Activated CD8-positive, alpha-beta memory T cell treated with anti-CD3 and anti-CD28 coated beads for 4 hours (primary cell): ENCODE data around the gene CDH23.
A peak's percentile ranks its signal among the peaks of the same experiment; 100 is the strongest.

Experiments
- DNase-seq, 2 donors: peaks; one replicate each; pipeline ENCODE4 v3.0.0-alpha.2; 2020; ENCODE audit warnings: low read depth in 2 of 2

The CDH23 gene

DNA sequence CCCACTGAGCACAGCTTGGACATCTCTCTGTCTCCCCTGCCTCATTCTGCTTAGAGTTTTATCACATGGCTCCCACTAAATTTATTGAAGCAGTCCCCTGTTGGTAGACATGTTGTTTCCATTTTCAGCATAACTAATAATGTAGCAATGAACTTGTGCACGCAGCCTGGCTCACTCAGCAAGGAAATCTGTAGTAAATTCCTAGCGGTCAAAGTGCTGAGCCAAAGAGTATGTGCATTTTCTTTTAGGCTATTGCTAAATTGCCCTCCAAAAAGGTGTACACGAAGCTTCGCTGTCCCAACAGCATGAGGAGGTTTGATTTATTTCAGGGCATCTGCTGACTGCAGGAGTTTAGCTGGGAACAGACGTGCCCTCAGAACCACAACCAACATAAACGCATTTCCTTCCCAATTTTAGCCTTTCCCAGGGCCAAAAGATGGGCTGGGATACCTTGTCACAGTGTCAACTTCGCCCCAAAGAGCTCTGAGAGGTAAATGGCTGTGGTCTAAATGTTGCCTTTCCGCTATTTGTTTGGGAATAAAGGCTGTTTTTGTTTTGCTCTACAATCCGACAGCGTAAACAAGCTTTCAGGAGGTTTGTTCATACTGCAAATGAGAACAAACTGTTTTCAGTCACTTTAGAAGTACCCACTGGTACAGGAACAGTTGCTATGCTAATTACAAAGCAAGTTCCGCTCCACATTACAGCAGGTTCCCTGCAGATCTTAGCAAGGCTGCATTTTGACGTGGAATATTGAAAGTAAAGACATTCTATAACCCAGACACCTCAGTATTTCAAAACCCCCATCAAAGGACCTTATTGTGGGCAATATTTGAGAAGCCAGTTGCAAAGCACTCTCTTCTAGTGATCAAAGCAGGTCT is 359.8 kb downstream of the CDH23 start:
- DNase-seq = no peak

DNA sequence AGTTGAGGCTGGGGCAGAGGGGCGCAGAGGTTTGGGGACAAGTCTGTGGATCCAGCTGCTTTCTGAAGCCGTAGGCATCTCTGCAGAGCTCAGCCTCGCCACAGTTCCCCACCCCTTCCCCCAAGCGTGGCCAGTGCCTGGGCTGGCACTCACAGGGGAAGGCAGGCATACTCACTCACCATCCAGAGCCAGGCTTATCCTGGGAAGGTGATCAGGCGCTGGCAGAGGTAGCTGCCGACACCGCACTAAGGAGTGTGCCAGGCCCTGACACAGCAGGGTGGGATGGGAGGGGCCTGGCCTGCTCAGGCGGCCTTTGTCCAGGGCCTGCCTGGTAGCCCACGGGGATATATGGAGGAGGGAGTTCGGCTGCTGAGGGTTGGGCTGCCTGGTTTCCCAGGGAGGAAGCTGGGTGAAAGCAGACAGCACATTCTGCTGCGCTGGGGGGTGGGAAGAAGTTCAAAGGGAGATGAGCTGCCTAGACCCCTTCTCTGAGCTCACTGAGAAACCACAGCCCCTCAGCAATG is 360.7 kb downstream of the CDH23 start:
- DNase-seq = no peak

DNA sequence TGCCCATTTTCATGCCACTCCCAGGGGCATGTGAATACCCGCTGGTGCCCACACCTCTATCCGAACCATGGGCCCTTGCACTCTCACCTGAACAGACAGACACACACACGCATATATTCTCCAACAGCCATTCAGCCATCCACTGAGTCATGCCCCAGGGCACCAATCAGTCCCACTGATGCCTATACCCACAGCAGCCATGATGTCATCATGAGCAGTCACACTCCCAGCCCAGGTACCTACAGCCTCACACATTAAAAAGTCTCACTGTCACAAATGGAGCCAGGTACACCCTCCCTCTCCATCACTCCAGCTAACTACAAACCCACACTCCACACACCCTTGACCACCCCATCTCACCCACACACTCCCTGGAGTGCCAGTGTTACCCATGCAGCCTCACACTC is 364.4 kb downstream of the CDH23 start:
- DNase-seq = peak in 1 of 2 donors; percentile 62

DNA sequence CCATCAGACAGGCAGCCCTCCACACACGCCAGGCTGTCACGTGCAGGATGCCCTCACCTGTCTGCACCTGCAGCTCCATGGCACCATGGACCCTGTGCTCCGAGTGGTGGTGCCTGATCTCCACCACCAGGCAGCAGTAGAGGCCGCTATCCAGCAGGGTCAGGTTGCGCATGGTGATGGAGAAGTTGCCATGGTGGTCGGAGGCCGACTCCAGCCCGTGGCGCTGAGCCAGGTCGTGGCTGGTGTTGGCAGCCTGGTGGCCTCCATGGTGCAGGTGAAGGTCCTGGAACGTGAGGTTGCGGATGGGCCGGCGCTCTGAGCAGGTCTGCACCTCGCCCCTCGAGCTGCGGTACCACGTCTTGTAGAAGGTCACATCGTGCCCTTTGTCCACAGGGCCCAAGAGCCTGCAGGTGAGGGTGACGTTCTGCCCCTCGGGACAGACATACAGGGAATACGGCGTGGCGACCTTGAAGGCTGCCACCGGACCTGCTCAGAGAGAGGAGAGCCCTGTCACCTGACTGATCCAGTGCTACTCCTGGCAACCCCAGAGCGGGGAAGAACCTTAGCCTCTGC is 364.9 kb downstream of the CDH23 start:
- DNase-seq = no peak

DNA sequence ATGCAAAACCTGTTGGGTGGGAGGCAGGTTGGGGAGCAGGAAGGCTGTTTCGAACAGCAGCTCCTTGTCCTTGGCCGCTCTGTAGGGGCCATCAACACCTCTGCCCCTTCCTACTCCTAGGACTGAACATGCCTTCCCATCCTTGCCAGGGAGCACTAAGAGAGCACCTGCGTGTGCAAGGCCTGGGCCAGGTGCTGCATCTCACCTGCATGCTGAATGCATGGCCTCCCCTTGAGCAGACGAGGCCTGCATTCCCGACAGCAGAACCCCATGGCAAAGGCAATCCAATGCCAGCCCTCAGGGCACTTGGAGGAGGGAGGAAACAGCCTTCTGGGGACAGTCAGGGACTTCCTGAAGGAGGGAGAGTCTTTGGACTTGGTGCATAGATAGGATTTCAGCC is 365.6 kb downstream of the CDH23 start:
- no peak for DNase-seq

DNA sequence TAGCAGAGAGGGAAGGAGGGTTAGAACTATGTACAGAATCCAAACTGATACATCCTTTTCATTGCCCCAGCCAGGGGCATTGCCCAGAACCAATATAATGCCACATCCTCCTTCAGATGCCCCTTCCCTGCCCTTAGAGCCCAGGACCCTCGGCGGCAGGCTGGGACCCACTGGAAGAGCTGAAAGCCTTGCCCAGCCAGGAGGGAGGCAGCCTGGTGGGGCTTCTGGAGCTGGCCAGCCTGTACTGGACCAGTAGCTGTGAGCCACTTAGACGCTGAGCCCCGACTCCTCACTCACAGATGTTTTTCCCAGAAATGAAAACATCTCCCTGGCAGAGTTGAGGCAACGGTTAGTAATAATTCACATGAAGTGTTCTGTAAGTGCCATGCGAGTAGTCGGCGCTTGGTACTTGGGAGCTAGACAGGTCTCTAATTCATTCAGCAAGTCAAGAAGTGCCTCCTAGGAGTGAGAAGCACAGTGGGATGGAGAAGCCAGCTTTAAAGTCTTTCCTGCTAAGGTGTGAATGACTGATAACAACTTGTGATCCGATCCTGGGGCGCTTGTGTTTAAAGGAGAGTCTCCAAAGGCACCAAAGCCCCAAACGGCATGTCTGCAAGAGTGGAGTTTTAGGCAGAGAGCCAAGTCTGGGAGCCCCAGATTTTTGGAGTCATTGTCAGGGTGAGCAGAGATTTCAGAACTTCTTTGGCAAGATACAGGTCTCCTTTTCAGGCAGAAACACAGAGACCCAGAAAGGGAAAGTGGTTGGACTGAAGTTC is 366.8 kb downstream of the CDH23 start:
- DNase-seq = no peak

DNA sequence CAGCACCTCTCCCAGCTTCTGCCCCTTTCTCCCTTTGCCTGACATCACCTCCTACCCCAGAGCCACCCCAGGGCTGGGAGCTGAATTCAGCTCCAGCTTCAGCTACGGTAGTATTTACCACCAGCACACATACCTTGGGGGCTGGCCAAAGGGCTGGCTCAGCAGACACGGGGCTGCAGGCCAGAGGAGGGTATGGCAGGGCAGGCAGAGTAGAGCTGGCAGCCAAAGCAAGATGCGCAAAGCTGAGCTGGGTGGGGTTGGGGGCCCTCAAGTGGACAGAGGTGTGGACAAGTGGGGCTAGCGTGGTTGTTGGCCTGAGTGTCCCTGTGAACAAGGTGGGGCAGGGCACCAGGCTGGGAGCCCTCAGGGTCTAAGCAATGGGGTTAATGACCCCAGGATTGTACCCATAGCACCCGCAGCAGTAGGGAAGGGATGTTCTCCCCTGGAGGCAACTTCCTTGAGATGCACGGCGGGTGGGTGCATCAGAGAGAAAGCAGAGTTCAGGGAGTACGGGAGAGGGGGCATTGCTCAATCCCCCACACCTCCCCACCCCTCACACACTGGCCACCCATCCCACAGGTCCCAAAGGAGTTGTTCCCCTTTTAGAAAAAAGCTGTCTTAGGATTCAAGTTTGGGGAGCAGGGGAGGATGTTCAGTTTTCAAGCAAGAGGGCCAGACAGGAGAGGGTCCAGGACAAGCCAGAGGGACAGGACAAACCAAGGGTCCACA is 368.6 kb downstream of the CDH23 start:
- no peak for DNase-seq

DNA sequence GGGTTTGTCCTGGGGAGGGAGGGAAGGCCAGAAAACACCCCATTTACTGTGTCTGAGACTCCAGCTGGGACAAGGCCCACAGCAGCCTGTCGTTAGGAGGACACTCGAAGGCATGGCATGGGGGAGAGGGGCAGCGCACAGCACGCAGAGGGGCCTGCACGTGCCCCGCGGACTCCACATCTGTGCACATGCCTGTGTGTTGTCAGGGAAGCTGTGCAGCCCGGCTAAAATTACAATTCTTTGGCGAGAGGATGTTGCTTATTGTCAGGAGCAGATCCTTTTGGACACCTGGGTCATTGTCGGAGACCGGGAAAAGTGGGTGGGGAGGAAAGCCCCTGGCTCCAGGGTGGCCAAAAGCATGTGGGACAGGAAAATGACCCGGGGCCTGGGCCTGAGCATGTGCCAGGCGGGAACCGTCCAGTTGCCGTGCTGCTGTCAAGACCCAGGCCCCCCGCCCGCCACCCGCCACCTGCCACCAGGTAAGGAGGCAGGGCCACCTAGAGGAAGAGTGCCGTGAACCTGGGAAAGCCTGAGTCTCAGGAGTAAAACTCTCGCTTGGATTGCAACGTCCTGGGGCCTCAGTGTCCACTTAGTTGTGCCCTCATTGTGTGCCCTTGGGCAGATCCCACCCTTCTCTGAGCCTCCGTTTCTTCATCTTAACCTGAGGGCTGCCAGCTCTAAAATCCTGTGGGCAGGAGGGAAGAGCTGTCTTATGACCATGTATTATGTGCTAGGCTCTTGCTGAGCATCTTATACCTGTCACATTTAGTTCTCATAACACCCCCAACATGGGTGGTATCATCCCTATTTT is 369.4 kb downstream of the CDH23 start:
- DNase-seq = no peak

DNA sequence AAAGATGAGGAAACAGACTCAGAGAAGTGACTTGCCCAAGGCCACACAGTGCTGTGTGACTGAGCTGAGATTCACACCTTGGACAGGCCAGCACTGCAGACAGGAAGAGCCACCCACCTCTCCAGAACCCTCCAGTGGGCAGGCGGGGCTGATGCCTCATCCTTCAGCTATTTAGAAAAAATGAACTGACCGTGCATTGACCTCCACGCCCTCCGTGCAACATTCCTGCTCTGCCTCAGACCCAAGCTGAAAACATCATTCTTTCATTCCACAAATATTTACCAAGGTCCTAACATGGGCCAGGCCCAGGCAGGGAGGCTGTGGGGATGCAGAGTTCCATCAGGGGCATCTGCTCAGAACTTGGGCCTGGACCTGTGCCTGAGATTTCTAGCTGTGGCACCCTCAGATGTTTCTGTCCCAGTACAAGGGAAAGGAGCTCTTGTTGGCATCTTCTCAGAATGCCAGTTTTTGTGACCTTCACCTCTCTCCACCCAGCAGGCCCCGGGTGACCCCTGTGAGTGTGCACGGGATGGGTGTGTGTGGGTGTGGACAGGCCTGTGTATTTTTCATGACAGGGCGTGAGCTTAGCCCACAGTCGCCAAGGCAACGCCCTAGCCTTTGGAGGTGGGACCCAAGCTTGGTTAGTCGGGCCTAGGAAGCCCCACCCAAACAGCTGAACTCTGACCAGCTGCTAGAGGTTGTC is 370.1 kb downstream of the CDH23 start:
- no peak for DNase-seq

DNA sequence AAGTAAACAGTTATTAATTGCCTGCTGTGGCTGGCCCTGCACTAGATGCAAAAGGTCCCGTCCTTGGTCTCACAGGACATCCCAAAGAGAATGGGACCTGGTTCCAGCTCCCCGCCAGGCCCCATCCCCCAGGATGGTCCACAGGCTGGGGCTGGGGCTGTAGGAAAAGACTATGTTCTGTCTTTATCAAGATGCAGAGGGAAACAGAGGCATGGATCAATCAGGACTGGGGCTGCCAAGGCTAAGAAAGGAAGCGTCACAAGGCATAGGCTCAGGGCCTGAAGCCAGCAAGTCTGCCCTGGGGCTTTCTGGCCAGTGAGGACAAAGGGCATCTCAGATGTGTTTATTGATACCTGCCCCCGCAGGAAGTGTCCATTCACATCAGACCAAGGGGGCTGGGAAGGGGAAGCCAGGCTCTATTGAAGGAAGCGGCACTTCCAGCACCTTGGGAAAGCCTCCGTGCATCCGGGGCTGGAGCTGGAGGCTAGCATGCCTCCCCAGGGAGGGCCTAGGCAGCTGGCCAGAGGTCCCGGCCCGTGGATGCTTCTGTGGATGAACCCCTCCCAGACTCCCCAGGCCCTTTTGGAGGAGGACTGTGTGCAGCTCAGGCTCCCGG is 370.8 kb downstream of the CDH23 start:
- DNase-seq = no peak

DNA sequence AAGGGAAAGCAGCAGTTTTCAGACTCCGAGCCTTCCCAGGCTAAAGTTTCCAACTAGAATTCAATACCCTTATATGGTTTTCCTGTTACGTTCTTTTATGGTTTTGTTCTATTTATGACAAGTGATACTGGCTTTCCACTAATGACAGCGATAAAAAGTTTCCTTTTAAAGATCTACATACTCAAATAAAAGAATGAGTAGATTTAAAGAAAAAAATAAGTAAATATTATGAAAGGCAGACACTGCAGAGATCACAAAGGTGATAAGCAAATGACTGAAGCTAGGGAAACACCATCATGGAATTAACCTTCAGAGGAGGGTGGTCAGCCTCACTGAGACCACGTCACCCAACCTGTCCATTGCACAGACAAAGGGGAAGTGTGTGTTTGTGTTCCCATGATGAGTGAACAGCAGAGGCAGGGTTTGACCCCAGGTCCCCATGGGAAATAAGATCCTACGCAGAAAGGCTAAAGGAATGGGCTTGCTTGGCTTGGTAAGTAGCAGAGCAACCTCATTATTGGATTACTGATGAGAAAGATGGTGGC is 372.6 kb downstream of the CDH23 start:
- no peak for DNase-seq

DNA sequence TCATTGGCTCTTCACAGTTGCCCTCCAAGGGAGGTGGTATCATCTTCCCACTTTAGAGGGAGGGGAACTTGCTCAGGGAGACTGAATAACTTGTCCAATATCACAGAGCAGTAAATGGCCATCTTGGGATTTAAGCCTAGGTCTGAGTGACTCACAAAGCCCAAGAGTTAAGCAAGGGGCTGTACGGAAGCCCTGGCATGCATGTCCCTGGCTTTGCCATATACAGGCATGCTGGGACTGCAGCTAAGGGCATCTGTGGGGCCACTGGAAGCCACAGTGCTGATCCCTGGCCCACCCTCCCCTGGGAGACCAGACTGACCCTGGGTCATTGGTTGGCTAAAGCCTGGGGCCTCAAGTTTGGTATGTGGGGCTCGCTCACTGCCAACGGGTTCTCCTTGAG is 373.5 kb downstream of the CDH23 start:
- no peak for DNase-seq

DNA sequence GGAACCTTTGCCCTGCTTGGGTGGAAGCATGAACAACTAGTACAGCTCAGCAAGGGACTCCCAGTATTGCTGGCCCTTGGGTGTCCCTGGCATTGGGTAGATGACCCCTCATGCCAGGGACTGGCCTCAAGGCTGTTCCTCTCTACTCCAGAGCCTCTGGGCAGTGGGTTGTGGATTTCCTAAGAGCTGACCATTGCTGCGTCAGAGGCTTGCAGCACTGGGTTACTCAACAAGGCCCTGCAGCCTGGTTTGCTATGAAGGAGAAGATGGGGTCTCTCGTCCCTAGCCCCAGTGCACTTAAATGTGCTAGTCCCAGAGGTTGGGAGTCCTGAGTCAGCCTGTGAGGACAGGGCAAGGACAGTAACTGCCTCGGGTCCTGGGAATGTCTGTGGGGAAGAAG is 374.1 kb downstream of the CDH23 start:
- DNase-seq = no peak

DNA sequence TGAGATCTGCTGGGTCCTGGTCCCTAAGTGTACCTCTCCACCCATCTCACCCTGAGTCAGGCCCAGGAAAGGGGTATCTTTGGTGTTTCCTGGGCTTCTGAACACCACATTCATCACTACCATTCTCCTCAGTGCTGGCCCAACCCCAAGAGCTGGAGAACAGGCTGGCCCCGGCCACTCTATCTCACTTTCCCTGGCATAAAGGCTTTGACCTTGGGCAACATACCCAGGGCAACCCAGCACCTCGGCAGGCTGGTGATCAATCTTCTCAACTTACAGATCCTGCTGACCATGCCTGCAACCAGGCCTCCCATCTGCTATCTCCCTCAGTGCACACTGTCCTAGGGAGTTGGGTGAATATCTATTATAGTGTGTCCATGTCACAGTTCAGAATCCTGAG is 374.5 kb downstream of the CDH23 start:
- DNase-seq = no peak

DNA sequence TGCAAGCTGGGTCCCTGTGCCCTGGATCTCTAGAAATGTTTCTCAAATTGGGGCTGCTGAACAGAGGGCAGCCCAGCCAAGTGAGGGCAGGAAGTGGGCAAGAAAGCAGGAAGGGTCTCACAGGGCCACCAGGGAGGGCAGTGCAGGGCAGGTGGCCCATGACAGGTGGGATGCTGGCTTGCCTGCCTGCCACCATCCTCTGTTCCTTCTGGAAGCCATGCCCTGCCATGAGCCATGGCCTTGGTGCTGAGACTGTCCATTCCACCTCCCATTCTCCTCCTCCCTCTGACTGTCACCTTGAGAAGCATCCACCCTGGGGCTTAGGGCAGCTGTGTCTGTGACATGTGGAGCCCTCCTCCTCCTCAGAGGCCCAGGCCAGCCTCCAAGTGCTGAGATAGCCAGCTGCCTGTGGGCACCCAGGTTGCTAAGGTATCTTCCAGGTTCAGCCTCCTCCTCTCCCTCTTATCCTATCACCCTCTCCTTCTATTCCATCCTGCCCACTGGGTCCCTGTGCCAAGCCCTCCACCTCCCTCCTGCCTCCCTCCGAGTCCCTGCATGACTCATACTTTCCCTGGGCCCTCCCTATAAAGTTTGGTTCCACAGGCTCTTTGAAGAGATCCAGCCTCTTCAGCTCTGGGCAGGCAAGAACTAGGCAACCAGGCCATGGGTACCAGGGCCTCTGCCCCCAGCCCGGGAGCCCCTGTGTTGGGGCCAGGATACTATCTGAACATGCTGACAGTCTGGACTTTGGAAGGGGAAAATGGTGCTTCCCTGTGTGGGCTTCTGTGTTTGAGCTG is 375.3 kb downstream of the CDH23 start:
- DNase-seq = peak in 1 of 2 donors; percentile 65

DNA sequence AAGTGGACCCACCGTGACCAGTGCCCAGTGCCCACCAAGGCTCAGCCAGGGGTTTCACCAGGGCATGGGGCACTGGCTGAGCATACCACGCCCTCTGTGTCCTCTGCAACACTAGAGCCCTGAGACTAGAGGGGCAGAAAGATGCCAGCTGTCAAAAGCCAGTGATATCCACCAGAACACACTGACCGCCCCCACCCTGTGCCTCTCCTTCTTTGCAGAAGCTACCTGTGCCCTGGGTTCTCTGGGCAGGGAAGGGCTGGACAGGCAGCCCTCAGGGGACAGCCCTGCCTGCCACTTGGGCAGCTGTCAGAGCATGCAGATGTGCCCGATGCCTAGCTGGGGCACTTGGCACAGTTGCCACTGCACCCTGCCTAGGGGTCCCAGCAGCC is 376.1 kb downstream of the CDH23 start:
- no peak for DNase-seq

DNA sequence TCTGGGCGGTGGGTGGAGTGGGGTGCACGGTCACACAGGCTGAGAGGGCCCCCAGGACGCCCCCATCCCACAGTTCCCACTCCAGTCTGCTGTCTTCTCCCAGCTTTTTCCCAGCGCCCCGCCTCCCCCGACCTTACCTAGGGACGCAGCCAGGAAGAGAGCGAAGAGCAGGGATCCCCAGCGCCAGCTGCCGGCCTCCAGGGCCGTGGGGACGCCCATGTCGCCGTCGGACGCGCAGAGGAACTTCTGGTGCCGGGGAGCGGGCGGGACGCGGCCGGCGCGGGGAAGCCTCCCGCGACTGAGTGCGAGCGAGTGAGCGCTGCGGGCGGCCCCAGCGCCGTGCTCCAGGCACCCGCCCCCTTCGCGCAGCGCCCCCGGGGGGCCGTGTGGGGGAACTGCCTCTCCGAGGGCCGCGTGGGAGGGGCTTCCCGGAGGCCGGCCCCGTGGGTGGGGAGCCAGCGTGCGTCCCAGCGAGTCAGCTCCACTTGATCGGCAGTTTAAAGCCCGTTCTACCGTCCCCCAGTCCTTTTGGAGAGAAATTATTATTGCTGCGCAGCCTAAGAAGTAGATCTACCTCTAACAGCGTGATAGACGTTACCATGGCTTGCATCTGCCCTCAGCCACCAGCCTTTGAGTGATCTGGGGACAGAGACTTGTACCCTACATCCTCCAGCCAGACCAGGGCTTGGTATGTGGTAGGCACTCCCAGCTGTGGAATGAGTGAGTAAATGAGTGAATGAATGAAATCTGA is 376.7 kb downstream of the CDH23 start, which contains the start of gene VSIR:
TSS of gene VSIR (minus strand) at position 300 of the 751 bp plus-strand sequence. CDS start at position 219, 81 bp downstream.
- peak; percentile 90 to 91 for DNase-seq
